H1 (cell line): ENCODE measurements around the gene RPL19. TPM values are rescaled to one million over a fixed set of nuclear protein-coding genes. Genes with fewer than 3 reads are reported as not detected.

Source experiments
- CTCF ChIA-PET: fragments of 300-600 bp; sonication (Branson Sonifier 250); formaldehyde crosslinking; loops from one replicate; lab custom pipeline; 2021; ENCODE audit not compliant: partially characterized antibody; lab: Charles Lee
- POLR2A ChIA-PET: fragments of 300-600 bp; sonication (Branson Sonifier 250); formaldehyde crosslinking; loops from one replicate; lab custom pipeline; 2021; ENCODE audit warnings: inconsistent platforms; ENCODE audit not compliant: partially characterized antibody; lab: Charles Lee
- DNase-seq, 2 experiments: peaks; one replicate each; pipeline versions ENCODE4 v3.0.0 to v3.0.0-alpha.2; 2010 to 2022; ENCODE audit warnings: low spot score in 2 of 2, low read depth in 1 of 2, mixed read lengths in 1 of 2
- FAIRE-seq: peaks from 2 replicates; lab custom pipeline; 2011; peaks lifted over from hg19 to GRCh38; lab: Jason Lieb, UNC
- H2AFZ ChIP-seq: 2 replicates; pipeline ENCODE4 v1.8.1; 2012; ENCODE audit warnings: low read length, inconsistent platforms
- H2AK5ac ChIP-seq: 2 replicates; pipeline ENCODE4 v1.6.1; 2013; ENCODE audit warnings: low read depth, low read length
- H2BK120ac ChIP-seq: replicated peaks from 2 replicates; pipeline ENCODE3; 2013; ENCODE audit warnings: low read depth, low read length, inconsistent platforms
- H2BK12ac ChIP-seq: 2 replicates; pipeline ENCODE4 v1.6.1; 2013; ENCODE audit warnings: low read depth, low read length
- H2BK15ac ChIP-seq: 2 replicates; pipeline ENCODE4 v1.6.1; 2013; ENCODE audit warnings: low read length
- H2BK20ac ChIP-seq: 2 replicates; pipeline ENCODE4 v1.6.1; 2013; ENCODE audit warnings: low read length
- H2BK5ac ChIP-seq: 2 replicates; pipeline ENCODE4 v1.6.1; 2013; ENCODE audit warnings: low read depth, low read length
- H3K14ac ChIP-seq: 2 replicates; pipeline ENCODE4 v1.6.1; 2013; ENCODE audit warnings: inconsistent platforms; ENCODE audit not compliant: insufficient read length
- H3K18ac ChIP-seq: 2 replicates; pipeline ENCODE4 v1.6.1; 2013; ENCODE audit warnings: low read length; ENCODE audit errors: extremely low read depth
- H3K23ac ChIP-seq: 2 replicates; pipeline ENCODE4 v1.6.1; 2013; ENCODE audit warnings: inconsistent platforms; ENCODE audit not compliant: insufficient read length
- H3K23me2 ChIP-seq: 2 replicates; pipeline ENCODE4 v1.6.1; 2013; ENCODE audit warnings: low read depth, low read length
- H3K27ac ChIP-seq: 2 replicates; pipeline ENCODE4 v1.6.1; 2011; ENCODE audit warnings: low read depth, low read length, inconsistent platforms
- H3K27me3 ChIP-seq, 4 experiments: replicated peaks in 1 of 4; 1 replicate in 1 of 4; 2 replicates in 3 of 4; pipeline versions ENCODE4 v1.6.1 to v1.8.1; 2011 to 2013; ENCODE audit warnings: low read length in 3 of 4, mild to moderate bottlenecking in 3 of 4, inconsistent platforms in 2 of 4, mixed read lengths in 2 of 4, moderate library complexity in 1 of 4; ENCODE audit not compliant: control insufficient read depth in 3 of 4, insufficient read depth in 3 of 4; ENCODE audit errors: extremely low read depth in 1 of 4
- H3K36me3 ChIP-seq, 4 experiments: 2 replicates each; pipeline versions ENCODE4 v1.6.1 to v1.8.1; 2011 to 2013; ENCODE audit warnings: mild to moderate bottlenecking in 4 of 4, low read length in 3 of 4, moderate library complexity in 2 of 4, control low read depth in 1 of 4, inconsistent platforms in 1 of 4; ENCODE audit not compliant: insufficient read depth in 4 of 4, control insufficient read depth in 2 of 4
- H3K4ac ChIP-seq: replicated peaks from 2 replicates; pipeline ENCODE3; 2013; ENCODE audit warnings: low read length, low read depth, mixed read lengths, inconsistent platforms; ENCODE audit not compliant: insufficient read length
- H3K4me1 ChIP-seq, 4 experiments: replicated peaks in 1 of 4; 1 replicate in 1 of 4; 2 replicates in 3 of 4; pipeline versions ENCODE4 v1.6.1 to v1.8.1; 2011 to 2013; ENCODE audit warnings: low read length in 3 of 4, inconsistent platforms in 2 of 4, mixed read lengths in 1 of 4; ENCODE audit not compliant: insufficient read depth in 4 of 4, control insufficient read depth in 3 of 4
- H3K4me2 ChIP-seq, 2 experiments: 2 replicates each; pipeline versions ENCODE4 v1.6.1 to v1.8.1; 2011 to 2013; ENCODE audit warnings: low read depth in 2 of 2, low read length in 2 of 2, control low read depth in 1 of 2, inconsistent platforms in 1 of 2, mild to moderate bottlenecking in 1 of 2; ENCODE audit not compliant: insufficient read depth in 1 of 2
- H3K4me3 ChIP-seq, 4 experiments: fragments of 200-600, 300-600 bp in 1 of 4; sonication (generic), shearing (Covaris generic), sonication (Bioruptor Twin) in 1 of 4; 2 replicates each; pipeline versions ENCODE4 v1.5.1 to v1.8.1; 2011 to 2016; ENCODE audit warnings: low read length in 4 of 4, low read depth in 3 of 4, control low read depth in 2 of 4, inconsistent platforms in 2 of 4, mild to moderate bottlenecking in 2 of 4, mixed read lengths in 1 of 4, moderate library complexity in 1 of 4; ENCODE audit not compliant: insufficient read depth in 2 of 4; ENCODE audit errors: extremely low read depth in 1 of 4
- H3K56ac ChIP-seq: replicated peaks from 2 replicates; pipeline ENCODE3; 2013; ENCODE audit warnings: low read depth, mild to moderate bottlenecking, mixed read lengths, low read length, inconsistent platforms; ENCODE audit not compliant: insufficient read length
- H3K79me1 ChIP-seq: 2 replicates; pipeline ENCODE4 v1.6.1; 2013; ENCODE audit warnings: low read depth, low read length, control low read depth
- H3K79me2 ChIP-seq, 2 experiments: 2 replicates each; pipeline versions ENCODE4 v1.6.1 to v1.8.1; 2012 to 2013; ENCODE audit warnings: low read length in 2 of 2, mild to moderate bottlenecking in 2 of 2, inconsistent platforms in 1 of 2; ENCODE audit not compliant: insufficient read depth in 2 of 2, control insufficient read depth in 1 of 2
- H3K9ac ChIP-seq, 4 experiments: replicated peaks in 1 of 4; 1 replicate in 1 of 4; 2 replicates in 3 of 4; pipeline versions ENCODE4 v1.6.1 to v1.8.1; 2011 to 2013; ENCODE audit warnings: low read depth in 3 of 4, low read length in 3 of 4, control low read depth in 2 of 4, mild to moderate bottlenecking in 2 of 4, moderate library complexity in 2 of 4, inconsistent platforms in 1 of 4; ENCODE audit errors: extremely low read depth in 1 of 4
- H3K9me3 ChIP-seq, 2 experiments: 2 replicates each; pipeline versions ENCODE4 v1.6.1 to v1.8.1; 2012 to 2013; ENCODE audit warnings: mild to moderate bottlenecking in 2 of 2, moderate library complexity in 2 of 2, control low read depth in 1 of 2, inconsistent platforms in 1 of 2, low read depth in 1 of 2, low read length in 1 of 2, mixed read lengths in 1 of 2; ENCODE audit not compliant: insufficient read depth in 2 of 2
- H4K20me1 ChIP-seq, 2 experiments: replicated peaks in 1 of 2; 2 replicates each; pipeline versions ENCODE3 to v1.8.1; 2011 to 2013; ENCODE audit warnings: inconsistent platforms in 2 of 2, low read length in 2 of 2, mild to moderate bottlenecking in 1 of 2; ENCODE audit not compliant: insufficient read depth in 2 of 2, control insufficient read depth in 1 of 2
- H4K5ac ChIP-seq: 2 replicates; pipeline ENCODE4 v1.6.1; 2013; ENCODE audit warnings: low read length, low read depth, mixed read lengths, inconsistent platforms; ENCODE audit not compliant: insufficient read length
- H4K8ac ChIP-seq: 2 replicates; pipeline ENCODE4 v1.8.0; 2013; ENCODE audit warnings: mild to moderate bottlenecking, moderate library complexity, low read length, inconsistent platforms; ENCODE audit not compliant: insufficient read depth; ENCODE audit errors: extremely low read depth
- H4K91ac ChIP-seq: replicated peaks from 2 replicates; pipeline ENCODE3; 2013; ENCODE audit warnings: low read length, mixed read lengths, inconsistent platforms; ENCODE audit not compliant: insufficient read length
- JUND ChIP-seq: IDR thresholded peaks from 2 replicates; pipeline ENCODE4 v1.6.1; 2011; ENCODE audit warnings: mild to moderate bottlenecking, improper control_type of control experiment, low read length
- MAFK ChIP-seq: IDR thresholded peaks from 2 replicates; pipeline ENCODE4 v1.6.1; 2012; ENCODE audit warnings: low read depth, mild to moderate bottlenecking, improper control_type of control experiment, low read length
- RNF2 ChIP-seq: fragments of 200-900, 300-1000 bp; sonication (generic); IDR thresholded peaks from 2 replicates; pipeline ENCODE4 v1.7.1; 2016; ENCODE audit warnings: borderline replicate concordance, low read depth, mild to moderate bottlenecking, antibody characterized with exemption, low read length; ENCODE audit not compliant: poor library complexity, severe bottlenecking; ENCODE audit errors: missing control alignments
- ZNF274 ChIP-seq: IDR thresholded peaks from 2 replicates; pipeline ENCODE4 v1.7.0; 2012; ENCODE audit warnings: low read length, borderline replicate concordance; ENCODE audit errors: extremely low read depth
- WGBS, 2 experiments: shearing (Covaris generic) in 1 of 2; methylation state at CpG; one replicate each; pipeline versions ENCODE4 v1.1.6 to v1.1.7; 2013 to 2015; ENCODE audit warnings: low lambda C conversion rate in 2 of 2, mixed read lengths in 2 of 2, inconsistent platforms in 1 of 2, low coverage in 1 of 2, missing lambda C conversion rate in 1 of 2; ENCODE audit not compliant: insufficient replicate concordance in 2 of 2, insufficient coverage in 1 of 2, insufficient read length in 1 of 2; ENCODE audit errors: extremely low coverage in 1 of 2, missing lambda C conversion rate in 1 of 2; 5-methylcytosine and 5-hydroxymethylcytosine counted together
- polyA plus RNA-seq, 7 experiments: library from polyadenylated mRNA; depleted of rRNA in 3 of 7; stranded (reverse) in 5 of 7; unstranded in 2 of 7; fragments of >200 nt in 5 of 7; fragments of 200-250 nt in 2 of 7; gene quantifications; 1 replicate in 5 of 7; 2 replicates in 1 of 7; 4 replicates in 1 of 7; pipeline versions ENCODE4 v1.2.1 to v1.2.3, GENCODE V29; 2011 to 2013; ENCODE audit warnings: missing spikeins in 2 of 7, mixed read lengths in 2 of 7
- total RNA-seq: library from RNA; stranded (reverse); fragmentation: NEBNext Ultra II Directional; extraction: Animal tissue kit (Norgen Biotek cat#: 25700); gene quantifications from 2 replicates; pipeline ENCODE4 v1.2.1, GENCODE V29; 2021

The RPL19 gene
- total and polyA plus RNA-seq, 2 of the 8 experiments (the other 6 are each of a cell fraction or from before 2014, with no cell fraction given) = 2,108 to 2,182 TPM

GRCh38 chr17:39161962-39162361 is 38.1 kb upstream of the RPL19 start:
- Histone ChIP-seq H3K14ac (no peak overlapping the region), H3K4me3 (no peak overlapping the region), H3K23me2 (peaks cover 12% of the 10 kb centered on the region; the same call in 1 of the 2 replicates), H4K5ac (no peak overlapping the region), H2BK15ac (no peak overlapping the region), H3K27me3 (peaks cover 14 to 23% (median 21%) of the 10 kb centered on the region in 4 experiments), H3K4ac (no peak overlapping the region), H2BK20ac (0 out of 2 replicates have a peak overlapping the region, but pooled peaks have one; percentile 15), H3K9ac (no peak overlapping the region), H2BK12ac (0 out of 2 replicates have a peak overlapping the region, but pooled peaks have one; percentile 60), H2AK5ac (no peak overlapping the region; the same call in 1 of the 2 replicates), H3K79me1 (no peaks in the 10 kb centered on the region), H3K79me2 (no peaks in the 10 kb centered on the region), H4K8ac (no peak overlapping the region), H2BK120ac (no peak overlapping the region), H3K27ac (no peak overlapping the region), H3K4me2 (no peak overlapping the region), H2BK5ac (no peak overlapping the region), H4K20me1 (no peaks in the 10 kb centered on the region), H3K36me3 (no peaks in the 10 kb centered on the region), H3K9me3 (no peaks in the 10 kb centered on the region), H3K4me1 (peaks cover 0 to 8% (median 6%) of the 10 kb centered on the region in 4 experiments; a peak in 5 of 7 replicates), H3K56ac (no peak overlapping the region), H2AFZ (no peak overlapping the region), H3K18ac (no peak overlapping the region), H4K91ac (no peak overlapping the region), H3K23ac (no peak overlapping the region)
- 84% methylated on average over 2 of the region's 2 CpGs; no CpG with 5 or more reads in 1 of the 2 experiments for WGBS, 2 experiments
- FAIRE-seq (no peak), DNase-seq (no peak)
- no peak for TF ChIP-seq ZNF274
- TF ChIP-seq MAFK = no peak
- TF ChIP-seq JUND = no peak
- no peak for TF ChIP-seq RNF2
- POLR2A ChIA-PET = interaction anchor here (3.8 kb wide), 1 partner anchor 12 kb away, joined by 11 read pairs; no protein-coding TSS in a partner anchor
- CTCF ChIA-PET = interaction anchor here (0.6 to 10.8 kb wide), 7 partner anchors 7 to 270 kb away, joined by 3 to 151 read pairs (median 4); no protein-coding TSS in a partner anchor
